ENCODE data around the gene TYW5.
"Not testable (repeated sequence)": the region's sequence is repeated elsewhere in the genome, so short reads cannot be mapped to it uniquely, and the experiment has no call there.

TYW5 gene

DNA sequence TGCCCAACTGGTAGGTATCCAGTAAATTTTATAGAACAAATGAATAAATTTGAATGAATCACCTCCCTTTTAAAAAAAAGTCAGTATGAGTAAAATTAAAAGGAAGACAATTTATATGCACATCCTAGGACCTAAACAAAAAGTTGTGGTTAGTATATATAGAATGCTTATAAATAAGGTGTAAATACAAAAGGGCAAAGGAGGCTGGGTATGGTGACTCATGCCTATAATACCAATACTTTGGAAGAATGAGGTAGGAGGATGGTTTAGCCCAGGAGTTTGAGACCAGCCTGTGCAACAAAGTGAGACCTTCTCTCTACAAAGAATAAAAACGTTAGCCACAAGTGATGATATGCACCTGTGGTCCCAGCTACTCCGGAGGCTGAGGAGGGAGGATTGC, 31.4 kb downstream of the TYW5 start:
- in situ Hi-C loops (cut with HindIII; ENCODE audit: low sequenced_read_pairs): no loop called here

- in situ Hi-C loops (cut with HindIII; ENCODE audit: low sequenced_read_pairs): no loop called here
Observed at GRCh38 chr2:199922856-199923255, 32.4 kb downstream of the TYW5 start.

GRCh38 chr2:199916980-199917379, 38.3 kb downstream of the TYW5 start:
- in situ Hi-C loops (cut with HindIII; ENCODE audit: low sequenced_read_pairs): no loop called here

GRCh38 chr2:199914372-199914958, 40.8 kb downstream of the TYW5 start:
- in situ Hi-C loops (cut with HindIII; ENCODE audit: low sequenced_read_pairs): no loop called here

- in situ Hi-C loops (cut with HindIII; ENCODE audit: low sequenced_read_pairs): not testable (repeated sequence)
Observed at GRCh38 chr2:199912553-199913114, 42.7 kb downstream of the TYW5 start.

DNA sequence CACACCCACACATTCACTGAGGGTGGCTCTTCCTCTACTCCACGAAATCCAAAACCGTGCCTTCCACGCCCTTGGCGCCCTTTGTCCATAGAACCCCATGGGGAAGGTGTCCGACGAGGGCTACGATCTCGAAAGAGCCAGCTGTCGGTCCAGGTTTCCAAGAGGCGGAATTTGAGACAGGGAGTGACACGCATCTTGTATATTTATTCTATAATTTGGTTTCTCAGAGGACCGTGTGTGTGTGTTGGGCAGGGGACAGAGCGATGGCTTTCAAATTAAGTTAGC, 43.5 kb downstream of the TYW5 start:
- in situ Hi-C loops (cut with HindIII; ENCODE audit: low sequenced_read_pairs): no loop called here

GRCh38 chr2:199911052-199911876, 44.0 kb downstream of the TYW5 start, which contains the start of gene C2orf69:
C2orf69 (plus strand) TSS chr2:199911293; CDS start chr2:199911439, 146 bp downstream.
- in situ Hi-C loops (cut with HindIII; ENCODE audit: low sequenced_read_pairs): no loop called here

- in situ Hi-C loops (cut with HindIII; ENCODE audit: low sequenced_read_pairs): no loop called here
Observed at GRCh38 chr2:199910338-199911051, 44.8 kb downstream of the TYW5 start.

- in situ Hi-C loops (cut with HindIII; ENCODE audit: low sequenced_read_pairs): no loop called here
Observed at GRCh38 chr2:199907008-199907714, 48.1 kb downstream of the TYW5 start.

DNA sequence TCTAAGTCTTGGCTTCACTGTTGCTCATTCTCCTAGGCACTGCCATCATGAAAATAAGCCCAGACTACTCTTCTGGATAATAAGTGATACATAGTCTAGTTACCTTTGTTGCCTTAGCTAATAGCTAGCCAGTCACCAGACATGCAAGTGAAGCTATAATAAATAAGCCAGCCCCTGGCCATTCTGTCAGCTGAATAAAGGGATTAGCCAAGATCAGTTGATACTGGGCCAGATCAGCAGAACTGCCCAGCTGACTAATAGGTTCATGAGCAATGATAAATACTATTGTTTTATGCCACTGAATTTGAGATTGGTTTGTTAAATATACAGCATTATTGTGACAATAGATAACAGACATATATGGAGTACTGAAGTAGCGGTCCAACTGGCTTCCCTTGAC, 52.2 kb downstream of the TYW5 start:
- in situ Hi-C loops (cut with HindIII; ENCODE audit: low sequenced_read_pairs): no loop called here

- in situ Hi-C loops (cut with HindIII; ENCODE audit: low sequenced_read_pairs): no loop called here
Observed at GRCh38 chr2:199902486-199903110, 52.7 kb downstream of the TYW5 start.

GRCh38 chr2:199901942-199902341, 53.3 kb downstream of the TYW5 start:
- in situ Hi-C loops (cut with HindIII; ENCODE audit: low sequenced_read_pairs): no loop called here

DNA sequence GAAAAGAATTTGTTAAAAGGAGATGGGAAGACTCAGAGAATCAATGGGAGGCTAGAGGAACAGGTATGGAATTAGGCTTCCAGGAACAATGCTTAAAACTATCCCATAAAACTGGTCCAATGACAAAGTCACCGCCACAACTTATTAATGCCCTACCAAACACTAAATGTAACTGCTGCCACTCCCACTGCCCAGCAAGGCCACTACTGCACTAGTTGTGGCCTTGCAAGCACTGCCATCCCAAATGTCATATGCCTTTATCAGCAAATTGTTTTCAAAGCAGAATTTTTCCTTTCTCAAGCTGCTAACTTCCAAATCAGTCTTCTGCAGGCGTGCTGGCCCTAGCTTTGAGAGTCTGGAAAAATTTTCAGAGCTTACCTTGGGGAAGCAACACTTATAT, 58.7 kb downstream of the TYW5 start:
- in situ Hi-C loops (cut with HindIII; ENCODE audit: low sequenced_read_pairs): no loop called here

DNA sequence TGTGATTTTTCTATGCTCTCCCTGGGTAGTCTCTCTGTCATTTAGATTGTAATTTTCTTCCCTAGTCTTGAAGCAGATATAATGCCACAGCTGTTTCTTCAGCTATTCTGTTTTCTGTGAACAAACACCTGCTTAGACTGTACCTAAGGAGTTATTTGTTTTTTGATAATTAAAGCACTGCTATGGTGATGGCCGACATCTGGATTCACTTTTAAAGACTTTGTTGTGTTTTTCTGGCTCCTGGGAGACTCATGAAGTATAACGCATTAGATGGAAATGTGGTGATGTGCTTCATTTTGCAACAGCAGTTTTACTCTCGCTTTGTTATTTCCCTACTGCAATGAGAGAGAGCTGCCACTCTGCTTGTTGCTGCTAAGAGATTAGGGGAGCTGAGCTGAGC, 59.9 kb downstream of the TYW5 start:
- in situ Hi-C loops (cut with HindIII; ENCODE audit: low sequenced_read_pairs): no loop called here

DNA sequence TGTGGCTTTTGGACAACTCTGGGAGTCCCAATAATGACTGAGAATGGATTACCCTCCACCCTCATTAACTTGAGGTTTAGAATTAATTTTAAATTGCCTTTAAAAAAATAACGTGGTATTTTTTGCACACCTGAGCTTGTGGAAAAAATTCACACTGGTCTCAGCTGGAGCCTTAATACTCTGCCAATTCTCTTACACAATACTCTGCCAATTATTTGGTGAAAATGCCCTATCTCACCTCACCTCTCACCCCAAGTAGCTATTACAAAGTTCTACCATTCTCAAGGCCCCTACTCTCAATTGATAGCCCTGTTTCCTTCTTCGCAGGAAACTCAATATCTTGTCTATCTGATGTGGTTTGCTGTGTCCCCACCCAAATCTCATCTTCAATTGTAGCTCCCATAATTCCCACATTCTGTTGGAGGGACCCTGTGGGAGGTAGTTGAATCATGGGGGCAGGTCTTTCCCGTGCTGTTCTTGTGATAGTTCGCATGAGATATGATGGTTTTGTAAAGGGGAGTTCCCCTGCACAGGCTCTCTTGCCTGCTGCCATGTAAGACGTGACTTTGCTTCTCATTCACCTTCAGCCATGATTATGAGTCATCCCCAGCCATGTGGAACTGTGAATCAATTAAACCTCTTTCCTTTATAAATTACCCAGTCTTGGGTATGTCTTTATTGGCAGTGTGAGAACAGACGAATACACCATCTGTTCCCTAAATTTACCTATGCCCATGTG, 71.6 kb downstream of the TYW5 start:
- in situ Hi-C loops (cut with HindIII; ENCODE audit: low sequenced_read_pairs): no loop called here

- in situ Hi-C loops (cut with HindIII; ENCODE audit: low sequenced_read_pairs): no loop called here
Observed at GRCh38 chr2:199882667-199883066, 72.6 kb downstream of the TYW5 start.

All from endothelial cell of hepatic sinusoid (primary cell).